DND-41 (cell line): ENCODE data around the gene GNB1L.

Source experiments
- ATAC-seq: fragments of 200-7000 bp; cut with Tn5 transposase; 3 replicates; pipeline ENCODE4 v1.9.1; 2021; ENCODE audit warnings: low read depth; ENCODE audit not compliant: insufficient read depth
- DNase-seq: peaks from one replicate; pipeline ENCODE4 v3.0.0-alpha.2; 2020
- H2AFZ ChIP-seq: 2 replicates; pipeline ENCODE4 v1.6.0; 2012; ENCODE audit warnings: low read depth, low read length
- H3K27ac ChIP-seq: 2 replicates; pipeline ENCODE4 v1.5.1; 2012; ENCODE audit warnings: low read length, inconsistent platforms
- H3K27me3 ChIP-seq: fragments of 200-600 bp; sonication (generic); 2 replicates; pipeline ENCODE4 v1.6.0; 2012; ENCODE audit warnings: low read length, mild to moderate bottlenecking, inconsistent platforms; ENCODE audit not compliant: insufficient read depth, poor library complexity
- H3K36me3 ChIP-seq: 2 replicates; pipeline ENCODE4 v1.5.1; 2012; ENCODE audit warnings: low read length, inconsistent platforms; ENCODE audit not compliant: insufficient read depth
- H3K4me1 ChIP-seq: 2 replicates; pipeline ENCODE4 v1.5.1; 2012; ENCODE audit warnings: mild to moderate bottlenecking, low read length; ENCODE audit not compliant: insufficient read depth
- H3K4me2 ChIP-seq: 2 replicates; pipeline ENCODE4 v1.6.0; 2012; ENCODE audit warnings: mild to moderate bottlenecking, moderate library complexity, low read length, inconsistent platforms; ENCODE audit not compliant: insufficient read depth
- H3K4me3 ChIP-seq, 2 experiments: fragments of 200-600 bp in 1 of 2; shearing (Covaris generic) in 1 of 2; 2 replicates each; pipeline ENCODE4 v1.5.1; 2012 to 2016; ENCODE audit warnings: inconsistent platforms in 2 of 2, low read length in 2 of 2, mild to moderate bottlenecking in 2 of 2, low read depth in 1 of 2, moderate library complexity in 1 of 2
- H3K79me2 ChIP-seq: 2 replicates; pipeline ENCODE4 v1.6.0; 2012; ENCODE audit warnings: low read length, inconsistent platforms; ENCODE audit not compliant: insufficient read depth
- H3K9ac ChIP-seq: 2 replicates; pipeline ENCODE4 v1.6.0; 2012; ENCODE audit warnings: low read depth, mild to moderate bottlenecking, inconsistent platforms, low read length, moderate library complexity
- H3K9me3 ChIP-seq: 2 replicates; pipeline ENCODE4 v1.5.1; 2012; ENCODE audit warnings: low read length, moderate library complexity, mild to moderate bottlenecking, inconsistent platforms; ENCODE audit not compliant: insufficient read depth, severe bottlenecking
- H4K20me1 ChIP-seq: 2 replicates; pipeline ENCODE4 v1.6.0; 2012; ENCODE audit warnings: low read length; ENCODE audit not compliant: insufficient read depth
- CTCF ChIP-seq: IDR thresholded peaks from 2 replicates; pipeline ENCODE4 v1.5.1; 2012; ENCODE audit warnings: borderline replicate concordance, low read length, moderate library complexity, mild to moderate bottlenecking; ENCODE audit not compliant: poor library complexity, severe bottlenecking; ENCODE audit errors: extremely low read depth
- EZH2 ChIP-seq: IDR thresholded peaks from 3 replicates; pipeline ENCODE4 v1.6.1; 2012; ENCODE audit warnings: borderline replicate concordance, low read depth, mild to moderate bottlenecking, moderate library complexity, low read length, inconsistent platforms; ENCODE audit not compliant: severe bottlenecking

GNB1L gene

DNA sequence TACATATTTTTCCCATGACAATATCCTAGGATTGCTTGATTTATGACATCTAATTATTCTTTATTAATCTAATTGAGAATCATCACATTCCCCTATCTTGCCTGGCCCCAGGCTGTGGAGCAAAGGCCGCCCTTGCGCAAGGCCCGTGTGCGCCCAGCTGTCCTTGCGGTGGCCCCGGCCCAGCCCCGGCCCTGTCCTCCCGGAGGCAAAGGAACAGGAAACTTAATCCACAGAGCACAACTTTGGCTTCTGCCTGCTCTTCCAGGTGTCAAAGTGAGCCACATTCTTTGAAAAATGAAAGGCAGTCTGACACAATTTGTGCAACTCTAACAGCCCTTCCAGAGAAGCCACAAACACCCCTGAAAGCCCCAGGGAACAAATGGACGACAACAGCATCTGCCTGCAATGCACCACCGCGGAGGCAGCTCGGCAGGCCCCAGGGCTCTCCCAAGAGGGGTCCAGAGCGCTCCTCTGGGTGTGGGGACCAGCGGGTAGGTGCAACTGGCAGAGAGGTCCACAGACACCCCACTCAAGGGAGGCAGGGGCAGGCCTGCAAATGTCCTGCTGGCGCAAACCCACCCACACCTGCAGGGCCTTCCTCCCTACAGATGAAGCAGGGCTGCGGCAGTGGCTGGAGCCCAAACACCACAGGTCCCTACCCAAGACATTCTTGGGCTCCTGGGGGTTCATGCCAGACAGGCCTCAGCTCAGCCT, 30.3 kb downstream of the GNB1L start:
- Histone ChIP-seq H3K27ac (peak overlapping the region; percentile 25; the same call in 1 of the 2 replicates), H2AFZ (no peak overlapping the region), H3K4me2 (no peak overlapping the region), H3K36me3 (peaks cover 22% of the 10 kb centered on the region), H3K79me2 (peaks cover 46% of the 10 kb centered on the region), H3K9me3 (no peaks in the 10 kb centered on the region), H3K9ac (no peak overlapping the region), H4K20me1 (peaks cover 33% of the 10 kb centered on the region), H3K27me3 (no peaks in the 10 kb centered on the region), H3K4me1 (no peaks in the 10 kb centered on the region), H3K4me3 (no peak overlapping the region)
- DNase-seq (peak; percentile 19), ATAC-seq (peak; percentile 24; the same call in 1 of the 3 replicates)
- TF ChIP-seq EZH2 (no peak), CTCF (no peak)

GRCh38 chr22:19823902-19824211, 30.8 kb downstream of the GNB1L start:
- Histone ChIP-seq H3K27me3 (no peaks in the 10 kb centered on the region), H2AFZ (no peak overlapping the region), H3K4me3 (no peak overlapping the region), H3K4me2 (no peak overlapping the region), H3K27ac (peak overlapping the region; percentile 44; the same call in 1 of the 2 replicates), H3K9ac (no peak overlapping the region), H3K36me3 (peaks cover 27% of the 10 kb centered on the region), H3K9me3 (no peaks in the 10 kb centered on the region), H4K20me1 (peaks cover 38% of the 10 kb centered on the region), H3K79me2 (peaks cover 44% of the 10 kb centered on the region), H3K4me1 (no peaks in the 10 kb centered on the region)
- DNase-seq (peak; percentile 8), ATAC-seq (no peak)
- TF ChIP-seq EZH2 (no peak), CTCF (no peak)

- Histone ChIP-seq H4K20me1 (peaks cover 38% of the 10 kb centered on the region), H3K4me3 (no peak overlapping the region), H3K9me3 (no peaks in the 10 kb centered on the region), H3K4me2 (no peak overlapping the region), H3K36me3 (peaks cover 32% of the 10 kb centered on the region), H3K4me1 (no peaks in the 10 kb centered on the region), H3K27ac (peak overlapping the region; percentile 44; the same call in 1 of the 2 replicates), H3K9ac (no peak overlapping the region), H2AFZ (no peak overlapping the region), H3K79me2 (peaks cover 44% of the 10 kb centered on the region), H3K27me3 (no peaks in the 10 kb centered on the region)
- ATAC-seq (no peak), DNase-seq (peak; percentile 3)
- TF ChIP-seq CTCF (no peak), EZH2 (no peak)
These were observed 31.3 kb downstream of the GNB1L start for GRCh38 chr22:19823191-19823901.
